Activated T-cell treated with anti-CD3 and anti-CD28 coated beads, Interleukin-2, amount 50 U/mL, for 1 hour (primary cell): Measurements from ENCODE around the gene VWF.

Experiments used
- DNase-seq: peaks from one replicate; pipeline ENCODE4 v3.0.0-alpha.2; 2020

Gene VWF

DNA sequence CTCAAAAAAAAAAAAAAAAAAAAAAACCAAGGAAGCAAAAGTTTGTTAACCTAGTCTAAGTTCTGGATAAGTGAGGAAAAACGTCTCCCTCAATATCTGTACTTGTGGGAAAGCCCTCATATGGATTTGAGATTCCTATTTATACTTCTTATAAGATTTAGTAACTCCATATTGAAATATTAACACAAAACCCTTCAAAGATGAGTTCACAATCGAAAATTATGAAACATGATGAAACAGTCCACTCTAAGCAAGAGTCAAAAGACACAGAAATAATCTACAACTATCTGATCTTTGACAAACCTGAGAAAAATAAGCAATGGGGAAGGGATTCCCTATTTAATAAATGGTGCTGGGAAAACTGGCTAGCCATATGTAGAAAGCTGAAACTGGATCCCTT lies 25.2 kb downstream of the VWF start:
- DNase-seq, result no peak

DNA sequence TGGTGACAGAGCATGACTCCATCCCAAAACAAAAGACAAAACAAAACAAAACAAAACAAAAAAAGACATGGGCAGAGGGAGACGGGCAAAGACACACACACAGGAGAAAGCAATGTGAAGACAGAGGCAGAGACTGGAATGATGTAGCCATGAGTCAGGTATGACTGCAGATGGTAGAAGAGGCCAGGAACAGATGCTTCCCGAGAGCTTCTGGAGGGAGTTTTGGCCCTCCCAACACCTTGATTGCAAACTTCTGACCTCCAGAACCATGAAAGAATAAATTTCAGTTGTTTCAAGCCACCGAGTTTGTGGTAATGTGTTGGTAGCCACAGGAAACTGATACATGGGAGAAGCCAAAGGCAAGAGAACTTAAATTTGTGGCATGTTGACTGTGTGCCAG lies 27.1 kb downstream of the VWF start:
- DNase-seq, result no peak

DNA sequence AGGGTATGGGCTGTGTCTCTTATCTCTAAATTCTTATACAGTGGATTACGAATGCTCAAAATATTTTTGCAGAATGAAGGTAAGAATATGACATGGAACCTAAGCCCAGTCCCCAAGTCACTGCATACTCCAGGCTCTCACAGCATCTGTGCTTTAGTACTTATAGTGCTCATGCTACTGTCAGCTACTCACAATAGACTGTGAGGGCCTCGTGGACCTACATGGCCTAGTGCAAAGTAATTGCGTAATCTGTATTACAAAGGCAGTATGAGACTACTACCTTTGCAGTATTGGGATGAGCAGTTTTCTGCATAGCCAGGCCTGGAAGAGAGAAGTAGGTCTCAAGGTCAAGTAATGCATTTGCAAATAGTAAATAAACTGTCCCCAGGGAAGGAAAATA lies 27.9 kb downstream of the VWF start:
- no peak for DNase-seq

DNA sequence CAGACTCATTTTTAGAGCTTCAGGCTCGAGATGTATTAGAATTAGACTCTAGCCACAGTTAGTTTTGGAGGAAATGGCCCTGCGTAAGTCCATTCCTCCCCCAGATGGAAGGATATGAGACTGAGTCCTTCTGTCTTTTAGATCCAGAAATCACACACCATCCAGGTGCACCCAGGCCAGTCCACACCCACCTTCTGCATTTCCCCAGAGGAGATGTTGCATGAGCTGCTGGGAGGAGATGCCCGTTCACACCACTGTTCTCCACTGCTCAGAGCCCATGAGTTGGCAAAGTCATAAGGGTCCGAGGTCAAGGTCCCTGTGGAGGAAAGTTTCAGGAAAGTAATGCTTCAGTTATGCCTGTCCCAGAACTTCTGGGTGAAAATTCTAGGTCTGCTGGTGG lies 29.2 kb downstream of the VWF start:
- no peak for DNase-seq

DNA sequence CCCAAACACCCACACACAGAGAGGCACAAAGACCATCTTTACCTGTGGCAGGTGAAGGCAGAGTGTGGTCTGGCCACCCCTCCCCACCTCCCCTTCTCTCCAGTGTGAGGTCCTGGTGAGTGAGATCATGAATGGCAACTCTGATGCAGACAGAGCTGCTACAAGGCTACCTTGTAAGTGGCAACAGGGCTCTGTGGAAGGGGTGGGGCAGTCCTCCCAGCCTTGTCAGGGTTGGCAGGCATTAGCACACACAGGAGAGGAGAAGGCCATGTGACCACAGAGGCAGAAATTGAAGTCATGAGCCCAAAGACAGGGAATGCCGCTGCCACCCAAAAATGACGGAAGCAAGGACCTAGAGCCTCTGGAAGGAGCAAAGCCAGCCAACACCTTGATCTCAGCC lies 30.7 kb downstream of the VWF start:
- DNase-seq, result no peak

DNA sequence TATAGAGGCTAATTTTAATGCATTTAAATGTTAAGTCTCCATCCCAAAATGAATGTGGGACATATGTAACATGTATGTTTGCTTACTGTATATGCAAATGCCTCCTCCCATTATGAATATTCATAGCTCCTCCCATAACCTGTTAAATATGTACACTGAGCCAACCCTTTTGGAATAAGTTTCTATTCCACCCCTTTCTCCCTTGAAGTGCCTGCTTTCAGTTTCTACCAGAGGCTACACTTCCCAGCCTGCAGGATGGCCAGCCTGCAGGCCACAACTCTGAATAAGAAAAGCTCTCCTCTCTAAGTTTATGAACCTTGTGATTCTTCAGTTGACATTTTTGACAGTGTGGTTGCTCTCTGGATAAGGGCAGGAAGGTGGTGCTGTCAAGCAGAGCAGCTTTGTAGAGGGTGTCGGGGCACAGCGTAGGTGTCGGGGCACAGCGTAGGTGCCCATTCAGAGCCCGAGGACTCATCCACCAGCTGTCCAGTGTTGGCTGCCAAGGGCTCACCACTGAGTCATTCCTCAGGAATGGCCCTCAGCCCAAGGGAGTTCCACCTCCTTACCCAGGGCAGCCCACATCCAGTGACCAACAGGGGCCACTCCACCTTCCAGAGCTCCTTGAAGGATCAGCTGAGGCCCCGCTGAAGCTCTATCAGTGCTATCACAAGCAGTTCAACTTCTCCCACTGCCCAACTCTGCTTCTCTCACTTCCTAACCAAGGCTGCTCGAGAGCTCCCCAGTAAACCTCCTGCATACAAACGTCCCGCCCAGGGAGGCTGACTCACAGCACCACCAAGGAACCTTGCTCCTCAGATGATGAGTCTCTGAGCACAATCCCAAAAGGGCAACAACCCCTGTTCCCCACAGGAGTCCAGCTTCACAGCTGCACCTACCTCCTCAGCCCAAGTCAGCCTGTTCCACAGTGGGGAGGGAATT lies 31.4 kb downstream of the VWF start:
- DNase-seq, result no peak

DNA sequence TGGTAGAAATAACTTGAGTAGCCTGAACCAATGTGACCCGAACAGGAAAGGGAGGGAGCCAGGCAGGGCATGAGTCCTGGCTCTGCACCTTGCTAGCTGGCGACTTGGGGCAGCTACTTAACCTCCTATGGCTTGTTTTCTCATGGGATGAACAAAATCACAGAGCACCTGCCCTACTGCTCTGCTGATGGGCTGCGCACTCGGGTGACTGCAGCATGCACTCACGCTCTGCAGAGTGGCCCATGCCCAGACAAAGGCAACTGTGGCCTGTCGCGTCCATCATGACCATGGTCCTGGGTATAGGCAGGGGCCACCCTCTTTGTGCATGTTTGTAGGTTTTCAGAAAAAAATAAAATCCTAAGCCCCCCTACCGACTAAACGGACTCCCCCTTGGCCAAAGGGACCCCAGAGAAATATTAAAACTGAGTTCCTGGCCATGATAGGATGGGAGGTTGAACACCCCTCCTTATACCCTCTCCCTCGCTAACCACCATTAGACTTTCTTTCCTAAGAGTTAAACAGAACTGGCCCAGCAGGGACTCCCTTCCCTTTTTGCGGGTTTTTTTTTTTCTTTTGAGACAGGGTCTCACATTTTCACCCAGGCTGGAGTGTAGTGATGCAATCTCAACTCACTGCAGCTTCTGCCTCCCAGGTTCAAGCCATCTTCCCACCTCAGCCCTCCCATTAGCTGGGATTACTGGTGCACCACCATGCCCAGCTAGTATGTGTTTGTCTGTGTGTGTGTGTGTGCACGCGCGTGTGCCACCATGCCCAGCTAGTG lies 32.5 kb downstream of the VWF start:
- no peak for DNase-seq

DNA sequence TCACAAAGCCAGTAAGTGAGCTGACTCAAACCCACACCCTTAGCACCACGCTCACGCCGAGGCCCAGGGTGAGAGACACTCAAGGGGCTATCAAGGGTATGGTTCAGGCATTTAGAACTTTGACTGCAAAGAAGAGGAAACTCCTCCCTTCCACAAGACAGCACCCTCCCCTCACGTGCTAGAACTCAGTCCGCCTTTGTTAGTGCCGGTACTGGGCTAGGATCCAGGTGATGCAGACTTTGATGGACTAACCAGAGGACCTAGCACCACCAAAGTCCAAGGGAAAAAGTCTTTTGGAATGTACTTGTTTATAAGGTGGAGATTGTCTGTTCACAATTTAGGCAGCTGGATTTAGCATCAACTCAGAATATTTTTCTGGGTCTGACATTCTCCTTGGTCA lies 33.7 kb downstream of the VWF start:
- no peak for DNase-seq

DNA sequence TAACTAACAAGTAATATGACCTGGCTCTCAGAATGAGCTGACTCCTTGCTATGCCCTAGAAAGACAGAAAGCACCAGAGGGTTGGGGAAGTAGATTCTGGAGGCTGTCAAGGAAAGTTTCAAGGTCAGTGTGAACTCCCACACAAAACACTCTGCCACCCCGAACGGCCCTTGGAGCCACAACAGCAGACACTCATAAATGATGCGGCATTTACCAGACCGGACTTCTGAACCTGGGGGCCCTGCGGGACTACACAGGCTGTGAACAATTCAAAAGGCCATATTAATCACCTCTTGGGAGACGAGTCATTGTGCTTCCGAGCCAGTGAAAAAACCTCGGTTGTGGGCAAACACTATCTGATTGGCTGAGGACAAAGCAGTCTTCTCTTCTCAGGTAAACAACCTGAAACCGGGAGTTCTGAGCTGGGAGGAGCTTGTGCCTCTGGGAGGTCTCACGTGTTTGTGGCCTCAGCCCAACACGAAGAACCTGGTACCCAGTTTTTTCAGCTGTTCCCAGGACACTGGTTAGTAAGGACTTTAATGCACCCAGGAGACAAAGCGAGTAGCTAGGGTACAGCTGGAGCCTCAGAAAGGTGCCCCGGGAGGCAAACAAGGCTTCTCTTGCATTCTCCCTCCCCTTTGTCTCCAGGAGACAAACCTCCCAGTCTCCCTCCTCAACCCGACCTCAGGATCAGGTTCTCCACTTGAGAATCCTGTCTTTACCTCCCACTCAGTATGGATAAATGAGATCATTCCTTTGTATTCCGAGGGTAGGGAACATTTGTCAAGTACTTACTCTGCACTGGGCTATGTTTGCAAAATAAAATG lies 35.3 kb downstream of the VWF start:
- no peak for DNase-seq

DNA sequence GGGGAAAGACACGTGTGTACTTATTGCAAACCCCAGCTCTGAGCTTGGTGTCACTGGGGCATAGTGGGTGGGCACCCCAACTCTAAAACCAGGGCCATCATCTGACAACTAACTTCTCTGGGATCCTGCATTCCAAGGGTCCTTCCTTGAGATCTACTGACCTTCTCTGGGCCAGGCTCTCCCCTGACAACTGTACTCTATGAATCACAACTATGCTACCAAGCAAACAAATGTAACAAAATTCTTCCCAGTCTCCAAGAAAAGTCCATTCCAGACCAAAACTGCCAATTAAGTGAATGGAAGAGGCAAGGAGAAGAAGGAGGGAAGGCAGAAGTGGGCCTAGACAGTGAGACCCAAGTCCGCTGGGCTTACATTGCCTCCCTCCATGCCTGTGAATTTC lies 38.2 kb downstream of the VWF start:
- no peak for DNase-seq

DNA sequence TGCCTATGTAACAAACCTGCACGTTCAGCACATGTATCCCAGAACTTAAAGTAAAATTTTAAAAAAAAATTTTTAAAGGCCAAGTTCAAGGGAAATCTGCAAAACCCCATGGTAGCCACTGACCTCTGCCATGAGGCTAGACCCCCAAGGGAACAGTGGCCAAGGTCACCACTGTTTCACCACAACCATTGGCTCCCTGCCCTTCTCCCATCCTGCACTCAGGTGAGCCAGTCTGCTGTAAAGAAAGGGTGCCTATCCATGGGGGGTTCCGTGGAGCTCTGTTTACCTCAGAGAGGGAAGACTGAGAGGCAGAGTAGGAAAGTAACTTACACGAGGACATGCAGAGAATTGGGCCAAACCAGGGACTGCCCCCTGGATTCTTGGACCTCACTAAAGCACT lies 38.6 kb downstream of the VWF start:
- DNase-seq, result no peak

DNA sequence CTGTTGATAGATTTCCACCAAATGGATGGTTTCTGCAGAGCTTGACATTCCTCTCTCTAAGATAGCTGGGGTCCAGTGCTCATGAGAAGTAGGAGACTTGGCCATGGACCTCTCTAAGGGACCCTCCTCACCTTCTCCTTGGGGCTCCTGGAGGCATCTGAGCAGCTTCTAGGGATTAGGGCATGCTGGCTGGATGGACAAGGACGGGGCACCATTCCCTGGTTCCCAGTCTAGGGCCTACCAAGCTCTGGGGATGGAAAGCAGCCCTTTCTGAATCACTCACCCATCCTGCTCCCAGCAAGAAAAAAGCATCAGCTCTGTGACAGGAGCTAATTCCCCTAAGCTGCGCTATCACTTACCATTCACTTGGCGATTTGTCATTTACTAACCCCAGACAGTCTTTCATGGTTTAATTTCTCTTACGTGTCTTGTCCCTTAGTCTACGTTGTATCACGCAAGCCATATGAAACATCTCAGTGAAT lies 39.5 kb downstream of the VWF start:
- DNase-seq, result no peak

DNA sequence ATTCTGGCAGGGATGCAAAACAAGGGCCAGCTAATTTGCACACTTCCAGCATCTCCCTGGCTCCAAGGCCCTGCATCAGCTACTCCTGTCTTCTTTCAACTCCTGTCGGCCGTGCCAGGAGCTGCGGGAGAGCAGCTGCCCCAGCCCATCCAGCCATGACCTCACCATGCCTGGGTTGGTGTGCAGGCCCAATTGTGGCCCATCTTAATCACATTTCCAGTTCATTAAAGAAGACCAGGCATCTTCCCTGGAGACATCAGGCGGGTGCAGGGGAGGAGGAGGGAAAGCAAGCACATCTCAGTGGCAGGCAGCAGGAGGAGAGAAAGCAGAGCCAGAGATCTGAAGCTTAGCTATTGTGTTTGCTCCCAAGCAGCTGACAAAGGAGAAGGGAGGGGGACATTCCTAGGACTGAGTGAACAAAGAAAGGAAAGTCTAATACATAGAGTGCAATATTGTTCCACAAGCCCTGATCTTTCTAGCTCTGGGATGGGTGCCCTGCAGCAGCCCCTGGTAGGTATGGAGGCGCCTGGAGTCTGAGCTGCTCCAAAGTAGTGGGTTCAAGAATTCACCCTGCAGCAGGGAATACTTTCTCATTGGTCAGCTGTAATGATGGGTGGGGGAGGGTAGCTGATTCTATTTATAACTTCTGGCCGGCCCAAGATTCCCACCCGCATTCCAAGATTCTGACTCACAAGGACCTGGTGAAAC lies 40.1 kb downstream of the VWF start:
- no peak for DNase-seq

DNA sequence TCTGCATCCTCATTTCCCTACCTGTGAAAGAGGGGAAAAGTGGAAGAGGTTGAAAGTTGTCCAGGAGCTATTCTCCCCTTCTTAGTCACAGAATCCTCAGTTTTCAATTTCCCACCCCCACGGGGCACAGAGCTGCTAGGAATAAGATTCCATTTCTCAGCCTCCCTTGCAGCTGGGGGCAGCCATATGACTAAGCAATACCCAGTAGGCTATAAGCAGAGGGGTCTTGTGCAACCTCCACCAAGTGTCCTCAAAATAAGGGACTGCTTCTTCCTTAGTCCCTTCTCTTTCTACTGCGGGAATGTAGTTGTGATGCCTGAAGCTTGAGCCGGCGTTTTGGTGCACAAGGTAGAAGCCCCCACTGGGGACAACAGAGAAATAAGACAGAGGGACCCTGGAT lies 40.9 kb downstream of the VWF start:
- DNase-seq, result no peak

DNA sequence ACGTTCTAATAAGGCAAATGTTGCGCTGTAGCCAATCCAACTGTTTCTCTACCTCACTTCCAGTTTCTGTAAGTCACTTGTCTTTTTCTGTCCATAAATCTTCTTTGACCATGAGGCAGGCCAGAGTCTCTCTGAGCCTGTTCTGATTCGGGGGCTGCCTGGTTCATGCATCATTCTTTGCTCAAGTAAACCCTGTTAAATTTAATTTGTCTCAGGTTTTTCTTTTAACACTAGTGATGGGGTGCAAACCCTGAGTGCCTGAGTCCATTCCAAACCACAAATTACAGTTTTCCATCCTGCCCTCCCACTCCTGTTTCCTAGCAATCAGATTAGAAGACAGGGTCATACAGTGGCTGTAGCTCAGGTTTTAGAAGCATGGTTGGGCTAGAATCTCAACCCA lies 41.9 kb downstream of the VWF start:
- no peak for DNase-seq

DNA sequence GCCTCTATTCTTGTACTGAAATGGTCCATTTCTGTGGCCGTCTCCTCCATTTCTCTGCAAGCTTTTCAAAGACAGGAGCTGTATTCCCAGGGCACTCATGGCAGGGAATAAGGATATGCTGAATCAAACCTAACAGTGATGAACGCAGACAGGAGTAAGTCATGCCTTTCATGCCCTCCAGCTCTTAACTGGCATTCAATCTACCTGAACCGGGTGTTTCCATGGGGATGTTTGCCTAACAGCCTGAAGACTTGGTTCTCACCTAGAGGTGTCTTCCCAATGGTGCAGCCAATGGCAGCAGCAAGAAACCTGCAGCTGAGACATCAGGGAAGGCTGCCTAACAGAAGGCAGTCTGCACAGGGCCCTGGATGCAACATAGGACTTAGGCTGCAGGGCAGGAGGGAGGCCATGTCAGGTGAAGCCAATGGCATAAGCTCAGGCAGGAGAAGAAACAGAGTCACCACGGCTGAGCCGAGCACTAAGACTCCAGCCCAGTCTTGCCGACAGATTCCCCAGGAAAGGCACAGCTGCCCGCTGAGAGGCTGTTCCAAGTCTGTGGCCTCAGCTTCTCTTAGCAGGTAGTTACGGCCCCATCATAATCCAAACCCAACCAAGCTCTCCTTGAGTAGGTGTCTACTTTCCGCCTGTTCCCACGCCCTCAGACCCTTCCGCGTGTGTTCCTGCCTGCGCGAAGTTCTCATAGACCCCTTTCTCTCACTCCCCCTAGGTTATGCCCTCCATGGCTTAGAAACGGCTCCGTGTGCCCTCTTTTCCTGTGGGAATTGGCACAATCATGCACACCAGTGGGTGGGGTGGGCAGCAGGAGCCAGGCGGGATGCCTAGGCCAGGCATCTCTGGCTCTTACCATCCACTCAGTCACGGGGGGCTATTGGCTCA lies 44.1 kb downstream of the VWF start:
- no peak for DNase-seq

DNA sequence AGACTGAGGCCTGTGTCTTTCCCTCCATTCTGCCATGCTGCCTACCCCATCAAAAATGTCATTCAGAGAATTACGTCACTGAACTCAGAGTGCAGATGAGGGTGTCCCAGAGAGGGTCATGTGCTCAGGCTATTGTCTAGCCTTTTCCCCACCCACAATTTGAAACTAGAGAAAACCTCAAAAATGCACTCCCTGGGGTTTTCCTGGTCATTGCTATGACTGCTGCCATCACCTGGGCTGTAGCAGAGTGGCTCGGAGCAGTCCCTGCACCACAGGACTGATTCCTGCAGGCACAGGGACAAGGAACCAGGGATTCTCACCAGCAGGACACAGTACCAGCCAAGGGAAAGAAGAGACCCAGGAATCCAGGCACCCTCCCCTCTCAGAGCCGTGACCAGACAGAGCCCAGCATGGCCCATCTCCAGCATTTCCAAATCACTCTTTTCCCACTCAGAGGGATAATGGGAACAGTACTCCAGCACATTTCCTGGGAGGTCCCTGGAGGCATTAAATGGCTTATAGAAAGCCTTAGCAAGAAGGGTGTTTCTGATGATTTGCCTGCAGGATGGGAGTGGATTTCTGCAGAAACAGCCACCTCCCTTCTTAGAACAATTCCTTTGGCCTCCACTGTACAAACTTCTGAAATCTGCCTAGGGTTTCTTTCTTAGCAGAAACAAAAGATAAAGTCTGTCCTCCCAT lies 45.9 kb downstream of the VWF start:
- DNase-seq, result no peak

DNA sequence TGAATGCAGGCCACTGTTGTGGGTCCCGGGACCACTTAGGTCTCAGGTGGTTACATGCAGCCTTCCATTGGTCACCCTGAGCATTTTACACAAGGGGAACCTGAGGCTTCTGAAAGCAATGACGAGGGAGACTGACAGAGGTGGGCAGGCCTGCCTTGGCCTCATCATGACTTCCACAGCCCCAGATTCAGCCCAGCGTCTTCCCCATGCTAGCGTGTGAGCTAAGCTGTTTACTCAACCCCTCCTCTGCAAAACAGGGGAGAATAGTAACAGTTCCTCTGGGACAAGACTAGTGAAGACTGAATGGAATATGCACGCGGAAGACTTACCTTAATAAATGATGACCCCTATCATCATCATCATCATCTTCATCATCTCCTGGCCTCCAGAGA lies 46.8 kb downstream of the VWF start:
- no peak for DNase-seq

DNA sequence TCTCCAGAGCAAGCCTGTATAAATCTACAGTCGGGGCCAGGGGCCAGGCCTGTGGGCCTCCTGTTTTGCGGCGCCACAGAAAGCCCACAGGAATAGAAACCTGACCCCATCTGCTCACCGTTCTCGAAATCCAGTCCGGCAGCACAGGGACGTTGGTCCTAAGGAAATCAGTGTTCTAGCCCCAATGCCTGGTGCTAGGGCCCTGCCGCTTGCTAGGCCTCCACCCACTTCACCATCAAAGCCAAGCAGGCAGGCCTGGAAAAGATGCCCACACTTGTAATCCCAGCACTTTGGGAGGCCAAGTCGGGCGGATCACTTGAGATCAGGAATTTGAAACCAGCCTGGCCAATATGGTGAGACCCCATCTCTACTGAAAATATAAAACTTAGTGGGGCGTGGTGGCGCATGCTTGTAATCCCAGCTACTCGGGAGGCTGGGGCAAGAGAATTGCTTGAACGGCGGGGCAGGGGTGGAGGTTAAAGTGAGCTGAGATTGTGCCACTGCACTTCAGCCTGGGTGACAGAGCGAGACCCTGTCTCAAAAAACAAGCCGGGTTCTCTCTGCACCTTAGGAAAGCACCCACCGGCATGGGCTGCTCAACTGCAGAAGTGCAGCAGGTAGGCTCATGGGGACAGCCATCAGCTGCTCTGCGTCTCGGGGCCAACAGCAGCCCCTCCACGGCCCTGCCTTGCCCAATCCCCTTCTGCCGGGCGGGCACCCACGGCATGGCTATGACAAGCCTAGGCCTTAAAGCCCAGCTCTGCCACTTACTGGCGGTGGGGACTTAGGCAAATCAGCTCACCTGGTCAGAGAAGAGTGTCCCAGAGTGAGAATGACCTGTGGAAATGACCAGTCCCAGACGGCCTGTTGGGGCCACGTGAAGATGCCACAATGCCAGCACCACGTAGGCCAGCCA lies 47.4 kb downstream of the VWF start:
- no peak for DNase-seq

DNA sequence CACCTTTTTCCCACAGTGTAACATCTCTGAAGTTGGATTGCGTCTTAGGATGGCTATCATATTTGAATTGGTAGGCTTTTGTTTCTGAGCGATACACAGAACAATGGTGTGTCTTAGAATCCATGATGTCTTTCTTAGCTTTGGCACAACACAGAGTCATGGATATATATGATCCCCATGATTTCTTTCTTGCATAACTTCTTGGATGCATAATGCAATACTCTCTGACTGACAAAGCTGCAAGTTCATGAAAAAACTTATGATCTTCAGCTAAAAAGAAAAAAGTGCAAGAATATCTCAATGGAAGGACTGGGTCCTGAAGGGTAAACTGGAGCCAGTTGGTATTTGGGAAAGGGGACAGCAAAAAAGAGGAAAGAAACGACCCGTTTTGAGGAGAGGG lies 48.1 kb downstream of the VWF start:
- no peak for DNase-seq
